ENCODE measurements around the gene PPP1CB.

The PPP1CB gene

DNA sequence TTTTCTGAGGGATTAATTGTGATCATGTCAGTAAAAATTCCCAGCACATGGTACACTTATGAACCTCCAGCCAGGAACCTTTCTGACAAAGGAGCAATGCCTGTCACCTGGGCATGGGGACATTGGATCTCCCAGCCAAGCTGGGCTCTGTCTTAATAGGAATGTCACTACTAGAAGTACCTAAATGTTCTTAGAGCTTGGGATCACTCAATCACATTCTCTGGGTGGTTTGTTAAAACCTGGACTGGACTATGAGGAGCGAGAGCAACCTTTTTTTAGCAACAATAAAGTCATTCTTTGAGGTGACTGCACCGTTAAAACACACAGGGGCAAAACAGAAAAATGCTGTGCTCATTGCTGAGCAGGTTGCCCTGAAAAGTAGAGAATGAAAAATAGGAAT is 6.4 kb upstream of the PPP1CB start:
- no peak for DNase-seq (ENCODE audit: low read depth in 2 of 2)

DNA sequence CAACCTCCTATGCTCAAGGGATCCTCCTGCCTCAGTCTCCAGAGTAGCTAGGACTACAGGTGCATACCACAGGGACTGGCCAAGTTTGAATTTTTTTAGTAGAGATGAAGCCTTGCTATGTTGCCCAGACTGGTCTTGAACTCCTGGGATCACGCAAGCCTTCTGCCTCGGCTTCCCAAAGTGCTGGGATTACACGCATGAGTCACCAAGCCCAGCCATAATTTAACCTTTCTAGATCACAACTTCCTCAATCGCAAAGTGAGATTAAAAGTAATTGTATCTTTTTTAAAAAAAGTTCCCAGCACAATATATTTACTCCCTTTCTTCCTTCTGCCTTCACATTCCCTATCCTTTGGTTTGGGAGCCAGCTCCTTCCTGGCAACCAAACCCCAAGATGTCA is 5.8 kb upstream of the PPP1CB start:
- DNase-seq (ENCODE audit: low read depth in 2 of 2) = no peak

DNA sequence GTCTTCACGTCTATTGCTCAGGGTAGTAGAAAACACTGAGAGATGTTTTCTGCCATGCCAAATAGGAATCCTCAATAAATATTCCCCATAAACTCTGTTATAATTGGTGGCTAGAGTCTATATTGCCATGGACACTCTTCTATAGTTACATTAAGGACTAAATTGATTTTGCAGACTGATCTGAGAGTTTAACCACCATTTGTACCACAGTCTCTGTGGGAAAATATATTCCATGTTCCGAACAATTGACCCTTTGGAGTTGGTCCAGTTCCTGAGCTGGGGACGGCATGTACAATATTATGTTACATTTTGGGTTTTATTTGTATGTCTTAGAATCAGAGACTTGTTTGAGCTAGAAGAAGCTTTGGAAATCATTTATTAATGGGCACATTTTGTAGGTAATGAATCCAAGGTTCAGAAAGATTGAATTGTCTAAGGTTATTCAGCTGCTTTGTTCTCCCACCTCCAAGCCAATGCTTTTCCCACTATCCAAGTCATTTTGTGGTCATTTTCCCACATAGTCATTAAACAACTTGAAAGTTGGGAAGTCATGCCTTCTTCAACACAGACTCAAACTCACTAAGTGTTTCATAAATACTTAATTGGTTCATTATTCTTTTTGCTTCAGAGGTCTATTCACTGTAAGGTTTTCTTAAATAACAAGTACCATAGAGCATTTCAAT is 5.1 kb upstream of the PPP1CB start:
- DNase-seq (ENCODE audit: low read depth in 2 of 2) = no peak

DNA sequence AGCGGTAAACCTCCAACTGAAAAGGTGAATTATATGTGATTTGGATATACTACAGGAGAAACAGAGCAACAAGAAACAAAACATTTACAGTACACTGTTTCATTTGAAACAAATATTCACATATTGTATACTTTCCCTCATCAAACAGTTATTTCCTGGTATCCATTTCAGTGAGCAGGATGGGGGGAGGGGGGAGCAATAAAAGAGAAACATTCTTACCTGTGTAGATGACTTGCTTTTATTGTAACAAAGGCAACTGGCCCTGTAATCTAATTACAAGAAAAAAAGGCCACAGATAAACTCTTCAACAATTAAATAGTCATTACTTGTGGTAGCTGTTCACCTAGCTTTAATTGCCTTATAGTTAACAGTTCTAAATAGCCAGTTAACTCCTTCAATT is 3.9 kb upstream of the PPP1CB start:
- DNase-seq (ENCODE audit: low read depth in 2 of 2) = no peak

DNA sequence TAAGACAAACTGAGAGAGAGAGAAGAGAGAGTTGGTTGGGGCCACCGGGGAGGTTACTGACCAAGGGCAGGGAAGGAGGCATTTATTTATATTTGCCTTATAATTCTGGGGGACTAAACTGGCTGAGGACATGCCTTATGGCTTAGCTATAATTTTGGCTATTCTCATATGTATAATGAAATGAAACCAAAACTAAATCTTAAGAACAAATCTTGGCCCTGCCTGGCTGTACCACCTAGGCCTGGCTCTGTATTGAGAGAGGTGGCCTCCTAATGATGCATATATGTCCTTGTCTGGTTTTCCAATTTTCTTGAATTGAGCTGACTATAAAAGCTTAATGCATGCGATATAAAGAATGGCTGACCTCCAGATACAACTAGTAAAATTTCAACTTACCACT is 3.5 kb upstream of the PPP1CB start:
- no peak for DNase-seq (ENCODE audit: low read depth in 2 of 2)

DNA sequence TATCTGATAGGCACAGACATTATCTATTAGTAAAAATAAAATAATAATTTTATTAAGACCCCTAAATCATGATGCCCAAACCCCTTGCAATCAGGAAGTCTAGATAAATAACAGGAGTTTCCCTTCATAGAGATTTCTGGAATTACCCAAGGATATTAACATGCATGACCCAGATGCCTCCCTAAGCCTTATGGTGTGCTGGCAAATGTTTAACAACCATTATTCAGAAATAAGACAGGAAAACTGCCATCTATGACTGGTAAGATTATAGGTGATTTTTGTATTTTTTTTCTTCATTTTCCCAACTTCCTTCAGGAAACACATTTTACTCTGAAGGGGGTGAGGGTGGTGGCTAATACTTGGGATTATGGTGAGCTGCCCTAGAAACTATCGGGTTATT is 2.7 kb upstream of the PPP1CB start:
- no peak for DNase-seq (ENCODE audit: low read depth in 2 of 2)

DNA sequence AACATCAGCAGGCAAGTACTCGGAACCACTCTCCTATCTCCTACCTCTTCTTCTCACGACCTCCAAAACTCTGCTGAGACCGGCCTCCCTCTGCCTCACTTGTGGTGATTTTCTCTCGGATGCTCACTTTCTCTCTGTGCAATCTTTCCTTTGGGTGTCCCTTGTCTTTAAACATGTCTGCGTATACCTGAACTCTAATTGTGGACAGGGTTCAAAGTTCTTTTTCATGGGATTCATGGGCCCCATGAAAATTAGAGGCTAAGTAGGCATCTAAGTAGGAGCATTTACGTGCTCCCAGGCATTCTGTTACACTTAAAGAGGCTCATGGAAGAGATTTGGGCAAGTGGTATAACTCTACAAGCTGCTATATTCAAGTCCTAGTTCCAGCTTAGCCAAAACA is 2.1 kb upstream of the PPP1CB start:
- DNase-seq (ENCODE audit: low read depth in 2 of 2) = no peak

DNA sequence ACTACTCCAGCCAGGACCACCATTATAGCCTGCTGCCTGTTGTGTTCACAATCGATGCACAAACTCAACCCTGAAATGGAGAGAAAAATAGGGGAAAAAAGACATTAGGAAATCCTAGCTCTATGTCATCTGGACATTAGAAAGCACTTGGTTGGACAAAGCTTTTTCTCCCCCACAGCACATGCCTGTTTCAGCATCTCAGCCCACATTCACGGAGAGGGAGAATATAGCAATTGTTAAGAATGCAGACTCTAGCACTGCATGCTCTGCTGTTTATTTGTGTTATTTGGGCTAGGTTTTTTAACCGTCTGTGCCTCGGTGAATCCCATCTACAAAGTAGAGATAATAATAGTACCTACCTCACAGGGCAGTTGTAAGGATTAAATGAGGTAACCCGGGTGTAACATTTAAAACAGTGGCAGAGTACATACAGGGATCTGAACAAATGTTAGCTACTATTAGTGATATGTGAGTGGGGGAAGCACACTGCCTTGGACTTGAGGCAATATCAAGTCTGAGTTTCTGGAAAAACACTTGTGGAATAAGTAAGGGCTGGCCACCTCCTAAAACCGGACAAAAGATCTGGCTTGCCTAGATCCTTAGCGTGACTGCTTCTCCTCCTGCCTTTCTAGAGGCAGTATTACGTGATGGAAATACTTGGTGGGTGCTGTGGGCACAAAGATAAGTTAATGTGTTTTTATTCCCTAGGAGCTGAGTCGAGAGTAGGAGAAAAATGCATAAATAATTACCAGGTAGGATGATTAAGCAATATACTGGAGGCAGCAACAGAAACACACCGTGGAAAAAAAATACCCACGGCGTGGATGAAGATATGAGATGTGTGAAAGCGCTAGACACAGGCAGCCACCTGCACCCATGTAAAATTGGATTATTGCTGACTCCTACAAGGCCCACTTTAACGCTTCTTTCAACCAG is 1.0 kb upstream of the PPP1CB start:
- peak in 1 of 2 experiments; percentile 18 for DNase-seq (ENCODE audit: low read depth in 2 of 2)

DNA sequence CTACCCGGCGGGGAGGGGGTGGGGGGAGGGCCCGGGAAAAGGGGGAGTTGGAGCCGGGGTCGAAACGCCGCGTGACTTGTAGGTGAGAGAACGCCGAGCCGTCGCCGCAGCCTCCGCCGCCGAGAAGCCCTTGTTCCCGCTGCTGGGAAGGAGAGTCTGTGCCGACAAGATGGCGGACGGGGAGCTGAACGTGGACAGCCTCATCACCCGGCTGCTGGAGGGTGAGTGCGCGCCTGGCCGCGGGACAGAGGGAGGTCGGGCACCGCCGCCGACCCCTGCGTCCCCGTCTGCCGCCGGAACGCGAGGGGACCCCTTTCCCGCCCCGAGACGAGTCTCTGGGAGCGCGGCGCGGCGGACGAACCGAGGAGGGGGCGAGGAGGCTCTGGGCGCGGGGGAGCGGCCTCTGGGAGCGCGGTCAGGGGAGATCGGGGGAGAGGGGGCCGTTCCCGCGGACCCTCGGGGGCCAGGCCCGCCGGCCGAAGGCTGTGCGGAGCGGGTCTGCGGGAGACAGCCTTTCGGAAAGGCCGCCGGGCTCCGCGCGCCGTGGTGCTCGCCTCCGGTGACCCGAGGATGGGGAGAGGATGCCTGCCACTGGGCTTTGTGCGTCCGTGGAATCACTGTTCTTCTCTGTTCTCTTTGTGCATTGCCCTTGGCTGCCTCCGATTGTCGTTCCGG is 463 bp downstream of the PPP1CB start:
- DNase-seq (ENCODE audit: low read depth in 2 of 2) = peak in 1 of 2 experiments; percentile 15

DNA sequence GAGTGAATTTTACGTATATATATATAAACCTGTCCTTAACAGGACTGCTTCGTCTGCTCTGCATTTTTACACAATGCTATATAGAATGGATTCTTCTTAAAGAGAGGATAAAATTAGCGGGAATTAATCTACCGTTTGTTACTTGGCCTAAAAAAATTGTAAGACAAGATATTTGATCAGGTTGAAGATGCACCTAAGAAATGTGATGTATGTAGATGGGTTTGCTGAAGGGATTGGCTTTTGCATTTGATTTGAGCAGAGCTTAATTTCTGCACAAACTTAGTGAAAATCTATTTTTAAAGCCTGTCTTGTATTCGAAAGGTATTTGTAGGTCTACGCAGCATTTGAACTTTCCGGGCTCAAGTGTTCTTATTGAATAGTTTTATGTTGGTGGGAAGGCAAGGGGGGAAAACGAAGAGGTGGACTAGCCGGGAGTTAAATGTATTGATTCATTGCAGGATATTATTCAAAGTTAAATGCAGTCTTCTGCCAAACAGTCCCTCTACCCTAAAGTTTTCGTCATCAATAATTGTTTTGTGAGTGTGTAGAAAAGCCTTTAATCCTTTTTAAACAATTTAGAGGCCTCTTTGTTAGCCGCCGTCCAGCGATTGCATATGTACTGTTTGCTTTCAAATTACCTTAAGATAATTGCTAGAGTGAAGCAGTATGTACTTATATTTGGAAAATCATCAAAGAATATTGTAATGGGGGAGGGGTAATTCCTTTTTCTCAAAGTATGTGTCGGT is 1.2 kb downstream of the PPP1CB start:
- no peak for DNase-seq (ENCODE audit: low read depth in 2 of 2)

DNA sequence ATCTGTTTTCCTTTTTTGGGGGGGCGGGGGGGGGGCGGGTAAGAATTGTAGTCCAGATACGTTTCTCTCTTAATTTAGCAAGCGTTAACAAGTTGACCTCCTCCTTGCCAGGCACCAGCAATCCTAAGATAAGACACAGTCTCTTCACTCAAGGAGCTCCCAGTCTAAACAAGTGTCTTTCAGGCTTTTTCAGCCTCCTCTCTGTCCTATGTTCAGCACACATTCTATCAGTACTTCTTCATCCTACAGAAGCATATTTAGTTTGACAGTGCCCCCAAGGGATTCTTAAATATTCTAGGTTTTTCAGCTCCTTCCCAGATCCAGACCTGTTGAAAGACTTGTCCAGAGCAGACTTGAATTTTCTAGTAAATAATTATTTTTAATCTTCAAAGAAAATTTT is 2.7 kb downstream of the PPP1CB start:
- no peak for DNase-seq (ENCODE audit: low read depth in 2 of 2)

DNA sequence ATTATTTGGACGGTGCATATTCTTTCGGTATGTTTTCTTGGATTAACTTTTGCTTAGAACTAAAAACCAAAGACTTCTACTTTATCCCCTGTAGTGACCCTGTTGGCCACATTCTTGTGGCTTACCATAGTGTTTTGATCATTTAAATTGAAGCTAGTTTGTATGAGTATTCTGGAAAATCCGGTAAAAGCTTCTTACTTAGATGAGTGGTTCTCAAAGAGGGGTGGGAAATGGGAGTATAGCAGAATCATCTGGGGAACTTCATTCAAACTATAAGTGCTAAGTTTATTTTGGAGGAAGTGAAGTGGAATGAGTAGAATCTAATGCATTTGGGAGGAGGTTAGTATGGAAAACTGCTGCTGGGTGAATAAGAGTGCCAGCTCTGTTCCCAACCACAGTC is 3.8 kb downstream of the PPP1CB start:
- DNase-seq (ENCODE audit: low read depth in 2 of 2) = no peak

DNA sequence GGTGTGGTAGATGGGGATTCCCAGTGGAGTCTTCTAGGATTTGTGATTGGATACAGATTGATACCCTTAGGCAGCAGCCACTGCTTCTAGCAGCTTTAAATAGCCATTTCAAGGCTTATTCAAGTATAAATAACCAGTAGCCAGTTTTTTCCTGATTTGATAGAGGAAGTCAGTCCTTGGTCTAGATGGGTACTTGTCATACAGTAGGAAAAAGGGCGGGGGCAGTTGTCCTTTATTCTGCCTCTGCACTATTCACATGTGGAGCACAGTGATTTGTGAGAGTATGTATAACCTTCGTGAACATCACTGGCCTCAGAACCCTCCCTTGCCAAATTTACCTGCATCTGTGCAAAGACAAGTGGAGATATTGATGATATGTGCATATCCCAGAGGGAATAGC is 6.8 kb downstream of the PPP1CB start:
- DNase-seq (ENCODE audit: low read depth in 2 of 2) = no peak

DNA sequence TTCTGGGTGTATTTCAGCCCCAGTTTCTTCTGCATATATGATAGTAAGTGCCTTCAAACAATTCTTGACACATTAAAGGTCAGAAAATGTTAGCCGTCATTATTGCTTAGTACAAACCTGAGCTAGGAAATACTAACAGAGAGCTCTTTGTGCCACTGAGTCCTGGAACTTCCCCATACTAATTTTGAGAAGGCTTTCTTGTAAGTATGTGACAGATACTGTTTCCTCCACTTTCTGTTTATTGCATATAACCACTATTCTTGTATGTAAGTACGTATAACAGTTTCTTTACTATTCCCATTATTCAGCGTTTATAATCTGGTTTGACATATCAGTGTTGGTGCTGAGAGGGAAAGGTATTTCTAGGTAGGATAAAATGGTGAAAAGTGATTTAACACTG is 9.8 kb downstream of the PPP1CB start:
- no peak for DNase-seq (ENCODE audit: low read depth in 2 of 2)

DNA sequence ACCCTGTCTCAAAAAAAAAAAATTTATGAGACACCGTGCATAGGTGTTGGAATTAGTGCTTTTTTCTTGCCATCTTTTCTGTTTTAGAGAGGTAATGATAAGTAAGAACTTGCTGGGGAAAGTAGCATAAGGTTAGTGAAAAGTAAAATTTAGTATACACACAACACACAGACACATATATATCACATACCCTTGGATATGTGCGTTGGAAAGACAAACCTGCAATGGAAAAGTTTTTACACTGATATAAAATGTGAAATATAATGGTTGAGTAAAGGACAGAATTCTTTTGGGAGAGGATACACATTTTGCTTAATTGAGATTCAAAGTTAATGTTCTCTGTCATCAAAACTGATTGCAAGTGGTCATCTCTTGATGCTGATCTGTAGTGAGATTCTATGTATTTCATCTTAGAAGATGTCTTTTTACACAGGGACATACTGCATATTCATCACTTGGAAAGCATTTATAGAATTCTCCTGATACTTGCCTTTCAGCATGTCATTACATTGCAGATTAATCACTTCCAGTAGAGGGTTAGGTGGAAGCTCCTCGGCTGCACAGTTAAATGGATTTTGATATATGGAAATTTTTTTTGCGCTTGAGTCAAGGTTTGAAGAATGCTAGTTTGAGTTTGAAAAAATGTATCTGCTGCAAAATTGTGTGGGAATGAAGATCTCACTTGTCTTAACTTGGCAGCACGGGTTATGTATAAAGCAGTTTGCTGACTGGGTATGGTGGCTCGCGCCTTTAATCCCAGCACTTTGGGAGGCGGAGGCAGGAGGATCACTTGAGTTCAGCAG is 13.5 kb downstream of the PPP1CB start:
- DNase-seq (ENCODE audit: low read depth in 2 of 2) = no peak

DNA sequence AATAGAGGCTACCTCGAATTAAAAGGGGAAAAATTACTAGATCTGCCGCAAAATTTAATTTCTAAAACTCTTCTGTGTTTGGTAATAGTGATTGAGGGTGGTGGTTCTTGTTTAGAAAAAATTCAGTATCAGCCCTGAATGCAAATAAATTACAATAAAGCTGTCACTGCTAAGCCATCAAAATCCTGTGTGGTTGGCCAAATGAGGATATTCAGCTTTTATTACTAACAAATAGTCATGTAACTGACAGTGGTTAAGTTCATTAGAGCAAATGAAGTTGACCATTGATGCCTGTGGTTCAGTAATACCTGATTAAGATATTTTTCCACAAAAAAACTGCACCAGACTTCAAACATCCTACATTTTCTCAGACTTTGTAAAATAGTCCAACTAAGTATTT is 14.4 kb downstream of the PPP1CB start:
- DNase-seq (ENCODE audit: low read depth in 2 of 2) = no peak

DNA sequence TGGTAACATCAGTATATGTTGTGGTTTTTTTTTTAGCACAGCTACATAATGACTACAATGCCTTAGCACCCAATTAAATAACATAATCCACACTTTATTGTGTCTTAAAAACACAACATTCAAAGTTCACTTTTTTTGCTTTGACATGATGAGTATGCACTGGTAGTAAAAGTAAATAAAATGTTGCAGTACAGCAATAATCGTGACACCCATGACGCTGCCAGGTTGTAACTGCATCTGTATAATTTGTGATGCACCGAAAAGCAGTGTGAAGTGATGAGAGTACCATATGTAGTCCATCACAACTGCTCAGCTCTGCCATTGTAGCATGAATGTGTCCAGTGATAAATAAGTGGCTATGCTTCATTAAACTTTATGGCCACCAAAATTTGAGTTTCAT is 15.7 kb downstream of the PPP1CB start:
- DNase-seq (ENCODE audit: low read depth in 2 of 2) = no peak

DNA sequence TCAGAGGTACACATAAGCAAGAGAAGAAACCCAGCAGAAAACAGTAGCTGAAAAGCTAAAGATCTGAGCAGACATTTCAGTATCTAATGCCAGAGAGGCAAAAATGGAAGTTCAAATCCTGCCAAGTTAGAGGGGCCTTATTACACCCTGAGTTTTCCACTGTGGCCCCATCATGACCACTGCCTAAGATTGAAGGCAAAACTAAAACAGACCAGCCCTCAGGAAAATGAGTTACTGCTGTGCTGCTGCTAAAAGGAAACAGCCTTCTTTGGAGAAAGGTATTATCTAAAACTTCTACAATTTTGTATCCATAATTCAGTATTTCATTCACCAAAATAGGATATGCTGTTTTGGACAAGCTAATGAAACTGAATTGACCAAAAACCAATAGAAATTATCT is 16.8 kb downstream of the PPP1CB start:
- no peak for DNase-seq (ENCODE audit: low read depth in 2 of 2)

DNA sequence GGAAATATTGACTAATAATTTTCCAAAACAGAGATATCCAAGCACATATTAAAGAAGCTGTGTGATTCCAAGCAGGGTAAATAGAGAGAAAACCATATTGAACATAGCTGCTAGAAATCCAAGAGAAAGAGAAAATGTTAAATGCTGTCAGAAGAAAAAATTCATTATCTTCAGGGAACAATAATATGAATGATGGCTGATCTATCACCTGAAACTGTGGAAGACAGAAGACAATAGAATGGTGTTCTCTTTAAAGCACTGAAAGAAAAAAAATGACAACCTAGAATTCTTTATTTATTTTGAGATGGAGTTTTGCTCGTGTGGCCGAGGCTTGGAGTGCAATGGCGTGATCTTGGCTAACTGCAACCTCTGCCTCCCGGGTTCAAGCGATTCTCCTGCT is 17.3 kb downstream of the PPP1CB start:
- no peak for DNase-seq (ENCODE audit: low read depth in 2 of 2)

DNA sequence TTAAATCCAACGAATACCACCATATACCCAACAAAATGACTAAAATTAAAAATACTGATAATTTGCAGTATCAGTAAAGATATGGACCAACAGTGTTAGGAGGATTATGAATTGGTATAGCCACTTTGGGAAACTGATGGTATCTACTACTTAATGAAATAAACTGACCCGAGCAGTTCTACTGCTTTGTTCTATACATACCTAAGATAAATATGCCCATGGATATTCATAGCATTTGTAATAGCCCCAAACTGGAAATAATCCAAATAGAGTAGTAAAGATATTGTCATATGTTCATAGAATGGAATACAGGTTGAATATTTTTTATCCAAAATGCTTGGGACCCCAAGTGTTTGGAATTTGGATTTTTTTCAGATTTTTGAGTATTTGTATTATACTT is 20.7 kb downstream of the PPP1CB start:
- DNase-seq (ENCODE audit: low read depth in 2 of 2) = no peak

DNA sequence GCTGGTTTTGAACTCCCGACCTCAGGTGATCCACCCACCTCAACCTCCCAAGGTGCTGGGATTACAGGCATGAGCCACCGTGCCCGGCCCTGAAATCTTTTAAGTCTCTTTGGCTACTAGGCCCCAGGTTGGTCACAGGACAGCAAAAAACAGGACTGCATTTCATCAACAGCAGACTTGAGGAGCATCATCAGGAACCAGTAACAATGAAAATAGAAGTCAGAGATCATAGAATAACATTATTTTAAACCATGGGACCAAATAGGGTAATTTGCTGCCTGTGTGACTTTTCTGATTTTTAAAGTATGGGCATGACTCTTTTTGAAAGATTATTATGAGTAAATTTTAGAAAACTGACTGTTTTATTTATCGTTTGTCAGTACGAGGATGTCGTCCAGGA is 24.8 kb downstream of the PPP1CB start:
- no peak for DNase-seq (ENCODE audit: low read depth in 2 of 2)

All from stimulated activated CD4-positive, alpha-beta T cell treated with anti-CD3 and anti-CD28 coated beads, Interleukin-12 subunit alpha, Interleukin-12 subunit beta, amount 100 ng/mL, for 24 hours (primary cell).